GM18907 (cell line): ENCODE results near the gene TBCD.

Experiments
- ATAC-seq: cut with Tn5 transposase; IDR thresholded peaks from one replicate; pipeline ENCODE4 v1.9.1; 2021; ENCODE audit warnings: mild to moderate bottlenecking, moderate library complexity; ENCODE audit not compliant: unreplicated experiment

The TBCD gene

GRCh38 chr17:82808006-82808405, 56.1 kb downstream of the TBCD start:
- no peak for ATAC-seq

GRCh38 chr17:82808921-82809905, 57.3 kb downstream of the TBCD start:
- no peak for ATAC-seq

GRCh38 chr17:82810644-82811430, 59.0 kb downstream of the TBCD start:
- no peak for ATAC-seq

- ATAC-seq = no peak
These were observed 60.2 kb downstream of the TBCD start for GRCh38 chr17:82812058-82812457.

GRCh38 chr17:82812601-82813000, 60.7 kb downstream of the TBCD start:
- no peak for ATAC-seq

GRCh38 chr17:82813299-82814051, 61.6 kb downstream of the TBCD start:
- no peak for ATAC-seq

- no peak for ATAC-seq
These were observed 63.0 kb downstream of the TBCD start for GRCh38 chr17:82814834-82815233.

GRCh38 chr17:82815354-82815753, 63.5 kb downstream of the TBCD start:
- no peak for ATAC-seq

- no peak for ATAC-seq
These were observed 64.0 kb downstream of the TBCD start for GRCh38 chr17:82815790-82816305.

- no peak for ATAC-seq
These were observed 64.5 kb downstream of the TBCD start for GRCh38 chr17:82816358-82816757.

- ATAC-seq = no peak
These were observed 66.1 kb downstream of the TBCD start for GRCh38 chr17:82817947-82818346.

GRCh38 chr17:82820278-82821251, 68.7 kb downstream of the TBCD start:
- ATAC-seq = no peak

- no peak for ATAC-seq
These were observed 69.7 kb downstream of the TBCD start for GRCh38 chr17:82821554-82821953.

GRCh38 chr17:82822281-82822680, 70.4 kb downstream of the TBCD start:
- no peak for ATAC-seq

GRCh38 chr17:82823004-82823403, 71.1 kb downstream of the TBCD start:
- no peak for ATAC-seq

- no peak for ATAC-seq
These were observed 73.8 kb downstream of the TBCD start for GRCh38 chr17:82825540-82826124.

GRCh38 chr17:82826211-82826610, 74.3 kb downstream of the TBCD start:
- no peak for ATAC-seq

- ATAC-seq = no peak
These were observed 75.1 kb downstream of the TBCD start for GRCh38 chr17:82826956-82827355.

- ATAC-seq = no peak
These were observed 77.1 kb downstream of the TBCD start for GRCh38 chr17:82828875-82829487.
